Fibroblast of lung (primary cell): Measurements from ENCODE around the gene ERFL.

Source experiments
- EZH2 ChIP-seq: IDR thresholded peaks from 2 replicates; pipeline ENCODE4 v1.5.1; 2012; ENCODE audit warnings: low read length, control low read depth, mild to moderate bottlenecking; ENCODE audit errors: missing control alignments
- TF ChIP-seq, protein P1 (sequence below), 2 donors: IDR thresholded peaks in 1 of 2; conservative IDR thresholded peaks in 1 of 2; 1 replicate in 1 of 2; 2 replicates in 1 of 2; pipeline ENCODE4 v1.5.1; 2011 to 2012; ENCODE audit warnings: low read length in 2 of 2, control low read depth in 1 of 2, inconsistent platforms in 1 of 2, low read depth in 1 of 2, mild to moderate bottlenecking in 1 of 2

DNA sequence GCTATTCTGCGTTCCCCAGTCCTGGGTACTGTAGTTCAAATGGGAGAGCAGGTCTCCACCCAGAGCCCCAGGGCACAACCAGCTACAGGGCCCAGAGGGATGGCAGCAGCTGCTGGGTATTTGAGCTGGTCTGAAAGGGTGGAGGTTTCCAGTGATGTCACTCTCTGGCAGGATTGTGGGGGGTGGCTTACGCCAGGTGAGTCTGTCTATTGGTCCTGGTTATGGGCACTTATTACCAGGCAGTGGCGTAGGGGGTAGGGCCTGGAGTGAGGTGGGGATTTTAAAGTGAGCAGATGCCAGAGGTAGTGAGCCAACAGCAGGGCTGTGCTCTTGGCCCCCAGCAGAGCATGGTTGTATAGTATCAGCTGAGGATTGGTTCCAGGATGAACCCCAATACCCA lies 62.0 kb downstream of the ERFL start:
- no peak for TF ChIP-seq EZH2
- TF ChIP-seq, protein P1, sequence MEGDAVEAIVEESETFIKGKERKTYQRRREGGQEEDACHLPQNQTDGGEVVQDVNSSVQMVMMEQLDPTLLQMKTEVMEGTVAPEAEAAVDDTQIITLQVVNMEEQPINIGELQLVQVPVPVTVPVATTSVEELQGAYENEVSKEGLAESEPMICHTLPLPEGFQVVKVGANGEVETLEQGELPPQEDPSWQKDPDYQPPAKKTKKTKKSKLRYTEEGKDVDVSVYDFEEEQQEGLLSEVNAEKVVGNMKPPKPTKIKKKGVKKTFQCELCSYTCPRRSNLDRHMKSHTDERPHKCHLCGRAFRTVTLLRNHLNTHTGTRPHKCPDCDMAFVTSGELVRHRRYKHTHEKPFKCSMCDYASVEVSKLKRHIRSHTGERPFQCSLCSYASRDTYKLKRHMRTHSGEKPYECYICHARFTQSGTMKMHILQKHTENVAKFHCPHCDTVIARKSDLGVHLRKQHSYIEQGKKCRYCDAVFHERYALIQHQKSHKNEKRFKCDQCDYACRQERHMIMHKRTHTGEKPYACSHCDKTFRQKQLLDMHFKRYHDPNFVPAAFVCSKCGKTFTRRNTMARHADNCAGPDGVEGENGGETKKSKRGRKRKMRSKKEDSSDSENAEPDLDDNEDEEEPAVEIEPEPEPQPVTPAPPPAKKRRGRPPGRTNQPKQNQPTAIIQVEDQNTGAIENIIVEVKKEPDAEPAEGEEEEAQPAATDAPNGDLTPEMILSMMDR (conservative IDR thresholded peaks at IDR 0.05 in 1 of 2, IDR thresholded peaks at IDR 0.05 in 1 of 2; ENCODE audit: low read depth in 1 of 2, low read length in 2 of 2), result no peak
